ENCODE results near the gene RBM46. TPM values are rescaled to one million over a fixed set of nuclear protein-coding genes. Genes with fewer than 3 reads are reported as not detected.

The RBM46 gene
- not detected in 5 replicates for total RNA-seq (2022; extraction: Qiagen RNA extraction; ENCODE audit: low read depth)

DNA sequence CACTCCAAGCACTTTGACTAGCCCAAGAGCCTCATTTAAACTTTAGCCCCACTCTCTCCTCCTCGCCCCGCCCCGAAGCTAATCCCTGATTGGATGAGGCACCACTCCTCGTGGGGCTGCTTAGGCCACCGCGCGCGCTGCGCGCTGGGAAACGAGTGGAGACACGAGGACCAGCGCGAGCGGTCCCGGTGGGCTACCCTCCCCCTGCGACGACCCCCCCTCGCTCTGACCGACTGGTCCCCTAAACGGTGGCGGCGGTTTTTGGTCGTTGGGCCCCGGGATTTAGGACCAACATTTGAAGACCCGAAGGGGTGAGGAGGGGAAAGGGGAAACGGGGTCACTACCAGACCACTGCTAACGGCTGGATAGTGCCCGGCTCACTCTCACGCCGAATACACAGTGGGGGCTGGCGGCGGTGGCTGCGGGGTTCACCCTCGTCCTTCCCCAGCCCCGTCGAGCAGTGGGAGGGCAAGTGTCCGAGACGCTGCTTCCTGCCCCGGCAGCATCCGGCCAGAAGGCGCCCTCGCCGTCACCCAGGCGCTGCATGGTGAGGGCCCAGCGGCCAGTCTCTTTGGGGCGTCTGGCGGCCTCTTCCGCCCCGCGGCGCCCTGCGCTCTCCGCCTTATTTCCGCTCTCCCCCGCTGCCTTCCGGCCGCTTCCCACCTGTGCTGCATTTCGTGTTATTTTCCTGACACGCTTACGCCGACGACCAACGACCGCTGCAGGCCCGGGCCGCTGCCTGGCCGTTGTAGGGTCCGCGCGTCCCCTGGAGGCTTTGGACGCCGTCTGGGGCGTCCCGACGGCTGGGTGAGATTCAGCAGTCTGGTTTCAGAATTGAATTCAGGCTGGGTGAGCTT, at the start of gene RBM46:
Gene RBM46 (plus strand): TSS at position 147 of the 857 bp plus-strand sequence. CDS start 15,481 bp downstream, outside the sequence.

GRCh38 chr4:154743683-154744340, 37.3 kb upstream of the RBM46 start, which contains the start of gene LRAT:
Gene LRAT (plus strand): TSS chr4:154744000. CDS start chr4:154744327, 327 bp downstream.

Other genes starting within 250 kb of the RBM46 start
- gene PLRG1, start 230.9 kb upstream of the RBM46 start, total RNA-seq (2022; extraction: Qiagen RNA extraction; ENCODE audit: low read depth), result 58.6 to 69.3 TPM (median 61.2 TPM) in 5 replicates
- 11.5 to 19.8 TPM (median 14.2 TPM) in 5 replicates for gene FGB, start 218.3 kb upstream of the RBM46 start, total RNA-seq (2022; extraction: Qiagen RNA extraction; ENCODE audit: low read depth)
- 6.0 to 9.4 TPM (median 8.1 TPM) in 5 replicates for gene FGA, start 190.5 kb upstream of the RBM46 start, total RNA-seq (2022; extraction: Qiagen RNA extraction; ENCODE audit: low read depth)
- 4.1 to 7.7 TPM (median 4.6 TPM) in 5 replicates for gene FGG, start 168.6 kb upstream of the RBM46 start, total RNA-seq (2022; extraction: Qiagen RNA extraction; ENCODE audit: low read depth)
- gene LRAT, start 37.3 kb upstream of the RBM46 start, total RNA-seq (2022; extraction: Qiagen RNA extraction; ENCODE audit: low read depth), result 0.05 to 0.12 TPM (median 0.09 TPM) in 4 of 5 replicates, not detected in the other

All from A549 treated with DMSO at 1 μM for 4 hours (cell line).